HG03108 (cell line): ENCODE measurements around the gene KRTAP3-2.

Experiments used
- ATAC-seq: cut with Tn5 transposase; IDR thresholded peaks from one replicate; pipeline ENCODE4 v1.9.1; 2021; ENCODE audit warnings: moderate library complexity; ENCODE audit not compliant: unreplicated experiment

The KRTAP3-2 gene

GRCh38 chr17:40974366-40974765 is 25.3 kb downstream of the KRTAP3-2 start:
- no peak for ATAC-seq

- ATAC-seq: no peak
Measured at GRCh38 chr17:40967582-40967981, 32.1 kb downstream of the KRTAP3-2 start.

DNA sequence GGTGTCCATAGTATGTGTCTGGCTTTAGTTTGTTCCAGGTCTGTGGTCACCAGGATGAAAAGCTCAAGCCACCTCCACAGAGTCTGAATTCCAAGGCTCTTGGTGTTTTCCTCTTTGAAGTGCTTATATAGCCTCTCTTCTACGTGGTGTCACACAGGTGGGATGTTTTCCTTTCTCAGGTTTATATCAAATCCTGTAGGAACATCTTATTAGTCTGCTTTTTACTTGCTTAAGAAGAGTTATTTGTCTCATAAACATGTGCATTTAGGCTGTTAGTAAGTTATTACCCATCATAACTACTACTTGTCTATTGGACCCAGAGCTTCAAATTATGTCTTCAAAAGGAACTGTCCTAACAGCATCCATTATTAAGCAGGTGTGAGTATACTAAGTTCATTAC is 32.9 kb downstream of the KRTAP3-2 start, which contains the start of gene KRT39:
KRT39 (minus strand) TSS at position 101 of the 400 bp plus-strand sequence; CDS start at position 9, 92 bp downstream.
- no peak for ATAC-seq

GRCh38 chr17:40963838-40964237 is 35.9 kb downstream of the KRTAP3-2 start:
- no peak for ATAC-seq

DNA sequence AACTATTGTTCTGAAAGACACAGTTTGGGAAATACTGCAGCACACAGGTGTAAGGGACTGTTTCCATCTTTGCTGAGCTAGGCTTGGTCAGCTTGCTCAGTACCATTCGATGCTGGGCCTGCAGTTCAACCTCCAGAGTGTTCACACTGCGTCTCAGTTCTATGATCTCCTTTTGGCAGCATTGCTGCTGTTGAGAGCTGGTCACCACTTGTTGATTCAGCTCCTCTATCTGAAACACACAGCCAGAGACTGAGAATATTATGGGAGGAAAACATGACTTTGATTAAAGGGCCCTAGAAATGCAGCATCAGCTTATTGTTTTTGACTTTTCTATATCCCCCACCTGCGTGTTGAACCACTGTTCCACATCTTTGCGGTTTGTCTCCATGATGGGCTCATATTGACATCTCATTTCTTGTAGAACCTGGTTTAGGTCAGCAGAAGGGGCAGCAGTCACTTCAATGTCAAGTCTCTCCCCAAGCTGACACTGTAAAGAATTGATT is 37.6 kb downstream of the KRTAP3-2 start:
- no peak for ATAC-seq

DNA sequence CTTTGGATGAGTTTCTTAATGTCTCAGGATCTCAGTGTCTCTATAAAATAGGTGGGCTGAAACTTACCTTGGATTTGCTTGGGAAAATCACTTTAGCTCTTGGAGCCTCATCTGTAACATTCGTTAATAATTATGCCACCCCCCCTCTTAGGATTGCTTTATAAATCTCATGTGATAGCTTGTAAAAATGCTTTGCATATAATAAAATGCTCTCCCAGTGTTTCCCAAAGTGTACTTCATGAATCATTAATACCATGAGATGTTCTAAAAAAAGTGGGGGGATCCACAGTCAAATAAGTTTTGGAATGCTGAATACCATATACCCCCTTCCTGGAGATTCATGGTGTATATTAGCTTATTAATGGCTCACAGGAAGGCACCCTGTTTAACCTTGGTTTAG is 38.1 kb downstream of the KRTAP3-2 start:
- no peak for ATAC-seq

- ATAC-seq: no peak
Measured at GRCh38 chr17:40960144-40960543, 39.6 kb downstream of the KRTAP3-2 start.

DNA sequence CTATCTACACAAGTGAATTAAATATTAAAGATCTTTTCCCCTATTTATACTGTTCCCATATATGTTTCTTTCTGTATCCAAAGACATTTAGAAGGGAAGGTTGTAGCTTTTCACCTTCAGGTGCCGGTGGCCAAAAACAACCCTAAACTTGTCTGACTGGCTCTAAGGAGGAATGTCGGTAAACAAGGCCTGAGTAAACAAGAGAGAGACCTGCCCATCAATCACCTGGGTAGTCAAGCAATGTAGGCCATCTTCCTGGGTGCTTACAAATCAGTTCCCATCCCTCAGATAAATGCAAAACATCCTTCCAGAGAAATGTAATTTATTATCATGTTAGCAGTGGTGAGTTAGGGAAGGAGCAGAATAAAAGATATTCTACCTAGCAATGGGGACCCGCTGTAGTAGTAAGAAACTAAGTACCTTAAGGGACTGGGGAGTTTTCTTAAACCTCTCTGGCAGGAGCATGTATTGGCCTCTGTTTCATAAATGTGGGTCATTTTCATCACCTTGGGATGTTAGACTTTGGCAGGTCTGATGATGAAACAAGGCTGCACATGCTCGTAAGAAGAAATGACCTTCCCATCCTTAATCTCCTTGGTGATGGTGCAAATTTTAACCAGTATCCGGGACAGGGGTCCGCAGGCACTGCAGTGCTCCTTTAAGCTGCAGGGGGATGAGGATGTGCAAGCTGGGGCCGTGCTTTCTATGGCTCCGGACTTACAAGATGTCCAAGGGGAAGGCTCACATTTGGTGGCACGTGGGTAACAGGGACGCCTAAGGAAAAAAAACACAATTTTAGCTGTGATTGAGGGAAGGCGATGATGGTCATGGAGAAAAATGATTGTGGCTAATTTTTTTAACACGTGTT is 41.4 kb downstream of the KRTAP3-2 start:
- no peak for ATAC-seq

DNA sequence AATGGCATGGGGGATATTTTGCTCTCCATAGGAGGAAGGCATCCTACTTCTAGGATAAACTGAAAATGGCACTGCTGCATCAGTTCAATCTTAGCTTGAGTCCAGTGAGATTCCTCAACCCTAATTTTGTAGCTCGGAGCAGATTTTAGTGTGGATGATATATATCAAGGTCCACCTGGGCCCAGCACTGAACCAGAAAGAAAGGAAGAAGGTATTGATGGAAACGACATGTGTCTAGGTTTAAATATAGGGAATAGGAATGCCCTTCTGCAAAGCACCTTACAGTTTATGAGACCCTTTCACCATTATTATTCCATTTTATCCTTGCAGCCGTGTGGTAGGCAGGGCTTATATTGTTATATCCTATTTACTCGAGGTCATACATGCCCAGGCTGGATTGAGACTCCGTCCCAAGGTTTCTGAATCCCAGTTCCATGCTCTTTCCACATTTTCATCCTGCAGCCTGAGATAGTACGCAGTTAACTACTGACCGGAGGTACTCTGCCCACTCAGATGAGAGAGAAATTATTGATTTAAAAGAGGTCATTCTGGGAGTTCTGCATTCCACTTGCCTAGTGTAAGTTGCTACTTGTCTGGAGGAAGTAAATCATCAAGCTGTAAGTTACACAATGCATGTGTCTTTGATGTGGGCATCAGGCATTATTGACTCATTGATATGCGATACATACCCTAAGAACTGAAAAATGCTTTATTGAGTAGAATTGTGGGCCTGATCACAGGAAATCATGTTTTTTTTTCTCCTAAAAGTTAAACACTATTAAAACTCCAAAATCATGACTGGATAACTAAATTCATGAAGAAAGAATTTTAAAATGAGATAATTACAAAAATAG is 43.1 kb downstream of the KRTAP3-2 start:
- no peak for ATAC-seq

- ATAC-seq: no peak
Measured at GRCh38 chr17:40953881-40954280, 45.8 kb downstream of the KRTAP3-2 start.

DNA sequence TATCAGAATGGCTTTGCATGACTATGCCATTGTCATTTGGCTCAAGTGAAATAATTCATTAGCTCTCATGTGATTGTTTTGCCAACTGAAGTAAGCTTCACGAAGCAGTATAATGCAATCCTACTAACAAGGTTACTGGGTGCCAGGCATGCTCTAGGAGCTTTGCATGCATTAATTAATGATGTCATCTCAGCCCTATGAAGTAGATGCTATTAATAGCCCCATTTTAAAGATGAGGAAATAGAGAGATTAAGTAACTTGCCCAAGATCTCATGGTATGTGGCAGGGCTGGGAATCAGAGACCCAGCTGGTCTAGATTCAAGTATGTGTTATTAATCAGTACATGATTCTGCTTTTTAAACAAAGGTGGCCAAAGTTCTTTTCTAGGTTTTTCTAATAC is 47.0 kb downstream of the KRTAP3-2 start:
- ATAC-seq: no peak

- ATAC-seq: no peak
Measured at GRCh38 chr17:40952154-40952553, 47.6 kb downstream of the KRTAP3-2 start.

DNA sequence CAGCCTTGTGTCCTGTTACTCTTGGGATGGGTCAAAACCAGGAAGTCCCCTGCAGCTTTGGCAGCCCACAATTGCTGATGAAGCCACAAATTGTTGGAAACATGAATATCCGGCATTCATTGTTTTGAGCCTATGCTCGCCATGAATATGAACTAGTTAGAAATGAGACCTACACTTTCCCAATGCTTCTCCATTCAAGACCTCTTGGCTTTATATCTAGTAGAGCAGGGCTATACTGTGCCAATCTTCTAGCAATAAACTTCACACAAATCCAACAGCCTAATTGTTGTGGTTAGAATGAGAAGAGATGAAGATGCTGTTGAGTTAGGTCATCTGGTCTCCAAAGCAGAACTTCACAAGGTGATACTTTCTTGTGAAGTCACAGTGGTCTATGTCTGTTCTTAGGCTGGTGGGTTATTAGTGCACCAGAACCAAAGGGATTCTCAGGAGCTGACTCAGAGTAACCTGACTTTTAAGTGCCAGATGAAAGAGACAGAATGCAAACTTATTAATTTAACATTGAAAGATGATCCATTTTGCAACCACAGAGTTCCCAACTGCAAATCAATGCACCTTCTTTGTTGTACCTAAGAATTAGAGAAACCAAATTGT is 48.6 kb downstream of the KRTAP3-2 start:
- no peak for ATAC-seq

DNA sequence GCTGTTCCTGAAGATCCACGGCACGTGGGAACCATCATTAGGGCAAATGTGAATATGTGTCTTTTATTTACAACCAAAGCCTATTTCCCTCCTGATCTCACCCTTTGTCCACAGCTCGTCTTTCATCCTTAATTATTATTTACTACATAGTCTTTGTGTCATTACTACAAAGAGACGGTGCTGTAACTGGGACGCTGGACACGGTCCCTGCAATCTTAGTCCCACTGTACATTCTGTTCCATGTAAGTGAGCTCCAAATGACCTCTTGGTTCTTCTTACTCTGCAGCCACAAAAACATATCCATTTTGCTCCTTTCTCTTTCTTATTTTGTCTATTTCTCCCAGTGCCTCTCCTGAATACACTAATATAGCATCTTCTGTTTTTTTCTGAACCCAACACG is 49.5 kb downstream of the KRTAP3-2 start:
- ATAC-seq: no peak

DNA sequence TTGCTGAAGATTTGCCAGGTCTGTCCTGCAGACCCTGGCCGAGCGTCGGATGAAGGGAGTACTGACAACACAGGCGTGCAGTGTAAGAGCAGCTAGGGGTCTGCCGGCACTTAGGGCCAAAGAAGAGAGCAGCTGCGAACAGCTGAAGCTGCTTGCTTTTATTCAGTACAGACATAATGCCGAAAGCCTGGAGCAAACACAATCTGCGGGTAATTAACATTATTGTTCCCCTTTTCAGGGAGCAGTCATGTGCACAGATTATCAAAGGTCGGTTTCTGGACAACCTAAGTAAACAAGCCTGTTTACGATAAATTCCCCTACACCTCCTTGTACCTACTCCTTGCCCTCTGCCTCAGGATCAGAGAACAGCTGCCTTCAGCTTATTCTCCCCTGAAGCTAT is 50.3 kb downstream of the KRTAP3-2 start:
- ATAC-seq: no peak
